SU-DHL-6 (cell line): Measurements from ENCODE around the gene CLCF1.

ENCODE experiments used
- CTCF ChIP-seq: fragments of 200-600 bp; sonication (generic); IDR thresholded peaks from one replicate; pipeline ENCODE4 v1.5.1; 2017; ENCODE audit warnings: antibody characterized with exemption, mild to moderate bottlenecking, low read length, moderate library complexity; ENCODE audit not compliant: insufficient read depth, poor library complexity, severe bottlenecking
- EZH2phosphoT487 ChIP-seq: fragments of 200-600 bp; sonication (generic), shearing (Covaris generic); conservative IDR thresholded peaks from 2 replicates; pipeline ENCODE4 v1.6.1; 2018; ENCODE audit warnings: mild to moderate bottlenecking, antibody characterized with exemption, low read length, moderate library complexity, mixed read lengths

GRCh38 chr11:67356387-67356863 lies 17.0 kb downstream of the CLCF1 start:
- TF ChIP-seq CTCF (no peak), EZH2phosphoT487 (no peak)
